ENCODE data around the gene TSC22D2. TPM values are rescaled to one million over a fixed set of nuclear protein-coding genes. Genes with fewer than 3 reads are reported as not detected.

The TSC22D2 gene
- total RNA-seq, 3 donors from 2014 or later (not counting 1 experiment from before 2014, with no cell fraction given) = 50.1 to 66.3 (median 63.0) TPM

- Mint-ChIP-seq H3K9me3 (no peaks in the 10 kb centered on the region), H3K36me3 (no peaks in the 10 kb centered on the region), H3K27me3 (ENCODE audit: low read depth in 2 of 2) (peaks cover 0 to 3% of the 10 kb centered on the region in 2 donors), H3K4me3 (no peak overlapping the region), H3K4me1 (no peaks in the 10 kb centered on the region), H3K27ac (no peak overlapping the region)
- Histone ChIP-seq H3K27ac (ENCODE audit: low read length) (no peak overlapping the region), H3K27me3 (ENCODE audit: control insufficient read depth, insufficient read depth, low read length) (no peaks in the 10 kb centered on the region), H3K4me3 (ENCODE audit: low read length) (no peak overlapping the region), H3K9me3 (ENCODE audit: control insufficient read depth, insufficient read depth, low read length) (no peaks in the 10 kb centered on the region), H3K36me3 (ENCODE audit: control insufficient read depth, insufficient read depth, low read length) (no peaks in the 10 kb centered on the region), H3K4me1 (ENCODE audit: control insufficient read depth, insufficient read depth, low read length) (no peaks in the 10 kb centered on the region)
- DNase-seq = no peak
- intact Hi-C loops (cut with micrococcal nuclease) = loop anchor here (10.0 kb wide), 2 partner anchors 110 to 180 kb away; no protein-coding TSS in a partner anchor
- no peak for TF ChIP-seq CTCF (IDR thresholded peaks at IDR 0.05)
- ATAC-seq = no peak
- 96% methylated on average over 5 of the region's 5 CpGs for WGBS (ENCODE audit: insufficient coverage)
These were observed 86.4 kb downstream of the TSC22D2 start for GRCh38 chr3:150494411-150494977.

DNA sequence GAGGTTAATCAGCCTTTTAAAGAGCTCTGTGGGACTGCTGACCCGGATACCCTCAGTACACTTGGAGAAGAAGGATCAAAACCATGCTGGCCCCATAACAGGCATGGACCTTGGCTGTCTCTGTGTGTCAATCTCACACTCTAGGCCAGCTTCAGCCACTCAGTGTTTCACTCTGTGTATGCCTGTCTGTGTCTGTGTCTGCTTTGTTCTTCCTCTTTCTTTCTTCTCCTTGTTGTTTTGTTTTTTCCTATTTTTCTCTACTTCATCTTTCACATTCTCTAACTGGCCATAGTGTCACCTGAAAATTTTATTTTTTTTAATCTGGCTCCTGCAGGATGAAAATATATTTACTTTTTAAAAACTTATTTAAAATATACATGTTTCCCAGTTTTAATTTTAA is 87.1 kb downstream of the TSC22D2 start:
- Mint-ChIP-seq H3K36me3 (no peaks in the 10 kb centered on the region), H3K9me3 (no peaks in the 10 kb centered on the region), H3K27ac (no peak overlapping the region), H3K27me3 (ENCODE audit: low read depth in 2 of 2) (peaks cover 0 to 3% of the 10 kb centered on the region in 2 donors), H3K4me3 (no peak overlapping the region), H3K4me1 (no peaks in the 10 kb centered on the region)
- H3K9me3 ChIP-seq (ENCODE audit: control insufficient read depth, insufficient read depth, low read length) = no peaks in the 10 kb centered on the region
- no peak for TF ChIP-seq CTCF (IDR thresholded peaks at IDR 0.05)
- 92% methylated on average over 1 of the region's 1 CpG for WGBS (ENCODE audit: insufficient coverage)
- intact Hi-C loops (cut with micrococcal nuclease) = loop anchor here (1.0 to 10.0 kb wide), 5 partner anchors 85 to 268 kb away; no protein-coding TSS in a partner anchor
- H3K4me1 ChIP-seq (ENCODE audit: control insufficient read depth, insufficient read depth, low read length) = no peaks in the 10 kb centered on the region
- H3K4me3 ChIP-seq (ENCODE audit: low read length) = no peak overlapping the region
- no peak for ATAC-seq
- no peak overlapping the region for H3K27ac ChIP-seq (ENCODE audit: low read length)
- H3K36me3 ChIP-seq (ENCODE audit: control insufficient read depth, insufficient read depth, low read length) = no peaks in the 10 kb centered on the region
- no peak for DNase-seq
- H3K27me3 ChIP-seq (ENCODE audit: control insufficient read depth, insufficient read depth, low read length) = no peaks in the 10 kb centered on the region

DNA sequence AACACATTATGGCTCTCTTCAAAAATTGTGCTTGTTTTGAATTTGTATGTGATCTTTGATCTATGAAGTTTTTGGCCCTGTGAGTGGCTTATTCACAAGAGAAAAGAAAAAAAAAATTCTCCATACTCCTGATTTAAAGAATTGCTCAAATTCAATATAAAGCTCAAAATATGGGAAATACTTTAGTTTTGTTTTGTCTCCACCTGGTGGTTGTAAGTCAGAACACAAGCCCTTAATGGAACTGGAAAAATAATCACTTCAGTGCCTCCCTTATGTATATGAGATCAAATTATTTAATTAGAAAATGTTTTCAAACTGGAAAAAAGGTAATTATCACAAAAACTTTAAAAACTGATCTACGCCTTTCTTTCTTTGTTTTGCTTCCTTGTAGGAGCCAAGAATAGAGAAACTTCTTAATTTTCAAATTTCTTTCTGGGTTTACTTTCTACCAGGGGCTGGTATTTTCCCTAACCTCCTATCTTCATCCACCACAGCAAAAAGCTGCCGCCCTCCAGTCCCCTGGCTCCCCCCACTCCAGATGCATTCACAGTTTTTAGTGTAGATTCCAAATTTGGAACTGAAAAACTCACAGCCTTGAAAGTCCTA is 87.6 kb downstream of the TSC22D2 start:
- ATAC-seq (peak in 2 of 3 donors; percentile 60 to 69), DNase-seq (peak in 1 of 2 donors; percentile 76)
- no peaks in the 10 kb centered on the region for H3K27me3 ChIP-seq (ENCODE audit: control insufficient read depth, insufficient read depth, low read length)
- no peak overlapping the region for H3K4me3 ChIP-seq (ENCODE audit: low read length)
- no peaks in the 10 kb centered on the region for H3K4me1 ChIP-seq (ENCODE audit: control insufficient read depth, insufficient read depth, low read length)
- WGBS (ENCODE audit: insufficient coverage) = 11% methylated on average over 2 of the region's 2 CpGs
- no peaks in the 10 kb centered on the region for H3K9me3 ChIP-seq (ENCODE audit: control insufficient read depth, insufficient read depth, low read length)
- H3K4me1 Mint-ChIP-seq = no peaks in the 10 kb centered on the region
- H3K4me3 Mint-ChIP-seq = no peak overlapping the region
- no peak overlapping the region for H3K27ac Mint-ChIP-seq
- H3K27ac ChIP-seq (ENCODE audit: low read length) = no peak overlapping the region
- peak; percentile 91 for TF ChIP-seq CTCF (IDR thresholded peaks at IDR 0.05)
- H3K36me3 ChIP-seq (ENCODE audit: control insufficient read depth, insufficient read depth, low read length) = no peaks in the 10 kb centered on the region
- no peaks in the 10 kb centered on the region for H3K9me3 Mint-ChIP-seq
- no peaks in the 10 kb centered on the region for H3K36me3 Mint-ChIP-seq
- H3K27me3 Mint-ChIP-seq (ENCODE audit: low read depth in 2 of 2) = peaks cover 0 to 3% of the 10 kb centered on the region in 2 donors
- intact Hi-C loops (cut with micrococcal nuclease) = loop anchor here (1.0 to 10.0 kb wide), 5 partner anchors 85 to 268 kb away; no protein-coding TSS in a partner anchor

Measured in natural killer cell (primary cell).